Liver (tissue), 9 donors: ENCODE data around the gene INPP5A. TPM values are rescaled to one million over a fixed set of nuclear protein-coding genes. Genes with fewer than 3 reads are reported as not detected.

Experiments
- DNase-seq: peaks from one replicate; pipeline ENCODE4 v3.0.0-alpha.2; 2017; ENCODE audit warnings: low spot score
- H3K27ac ChIP-seq, 2 donors: one replicate each; pipeline ENCODE4 v1.7.0; 2013; ENCODE audit warnings: inconsistent platforms in 2 of 2, low read length in 2 of 2, control low read depth in 1 of 2, low read depth in 1 of 2, mild to moderate bottlenecking in 1 of 2
- H3K27me3 ChIP-seq, 4 donors: one replicate each; pipeline versions ENCODE4 v1.6.1 to v1.7.0; 2013; ENCODE audit warnings: low read length in 3 of 4, inconsistent platforms in 1 of 4, mild to moderate bottlenecking in 1 of 4, moderate library complexity in 1 of 4; ENCODE audit not compliant: control insufficient read depth in 4 of 4, insufficient read depth in 4 of 4
- H3K36me3 ChIP-seq, 4 donors: one replicate each; pipeline versions ENCODE4 v1.6.1 to v1.7.0; 2013; ENCODE audit warnings: low read length in 3 of 4, mild to moderate bottlenecking in 3 of 4, low read depth in 1 of 4, moderate library complexity in 1 of 4; ENCODE audit not compliant: control insufficient read depth in 4 of 4, insufficient read depth in 3 of 4
- H3K4me1 ChIP-seq, 4 donors: one replicate each; pipeline versions ENCODE4 v1.6.1 to v1.7.0; 2013; ENCODE audit warnings: low read length in 3 of 4, mild to moderate bottlenecking in 3 of 4, moderate library complexity in 1 of 4; ENCODE audit not compliant: control insufficient read depth in 4 of 4, insufficient read depth in 4 of 4
- H3K4me3 ChIP-seq, 3 donors: one replicate each; pipeline versions ENCODE4 v1.6.1 to v1.7.0; 2013; ENCODE audit warnings: low read length in 3 of 3, control low read depth in 1 of 3, low read depth in 1 of 3, mild to moderate bottlenecking in 1 of 3
- H3K9ac ChIP-seq, 2 donors: one replicate each; pipeline ENCODE4 v1.7.0; 2013; ENCODE audit warnings: low read length in 2 of 2, mild to moderate bottlenecking in 2 of 2, moderate library complexity in 2 of 2, control low read depth in 1 of 2, low read depth in 1 of 2
- H3K9me3 ChIP-seq, 4 donors: one replicate each; pipeline versions ENCODE4 v1.6.1 to v1.7.0; 2013; ENCODE audit warnings: low read length in 3 of 4; ENCODE audit not compliant: control insufficient read depth in 4 of 4
- EGR1 ChIP-seq, 2 donors: IDR thresholded peaks; 2 replicates each; pipeline ENCODE4 v1.6.1; 2016 to 2018; ENCODE audit warnings: antibody characterized with exemption in 2 of 2, low read depth in 2 of 2
- FOXA1 ChIP-seq: IDR thresholded peaks from 2 replicates; pipeline ENCODE4 v1.6.1; 2016; ENCODE audit warnings: antibody characterized with exemption
- FOXA2 ChIP-seq: IDR thresholded peaks from 2 replicates; pipeline ENCODE4 v1.6.1; 2016; ENCODE audit warnings: antibody characterized with exemption
- GABPA ChIP-seq, 2 donors: IDR thresholded peaks in 1 of 2; conservative IDR thresholded peaks in 1 of 2; 2 replicates each; pipeline ENCODE4 v1.6.1; 2016; ENCODE audit warnings: antibody characterized with exemption in 2 of 2, mild to moderate bottlenecking in 1 of 2, moderate library complexity in 1 of 2
- HNF4A ChIP-seq, 2 donors: conservative IDR thresholded peaks; 2 replicates each; pipeline ENCODE4 v1.6.1; 2016; ENCODE audit warnings: antibody characterized with exemption in 2 of 2, mild to moderate bottlenecking in 2 of 2
- HNF4G ChIP-seq: IDR thresholded peaks from 2 replicates; pipeline ENCODE4 v1.6.1; 2016; ENCODE audit warnings: antibody characterized with exemption
- JUND ChIP-seq, 2 donors: IDR thresholded peaks; 2 replicates each; pipeline ENCODE4 v1.6.1; 2016; ENCODE audit warnings: antibody characterized with exemption in 2 of 2
- NR2F2 ChIP-seq: IDR thresholded peaks from 2 replicates; pipeline ENCODE4 v1.6.1; 2016; ENCODE audit warnings: antibody characterized with exemption
- RAD21 ChIP-seq, 2 donors: IDR thresholded peaks; 2 replicates each; pipeline ENCODE4 v1.6.1; 2016; ENCODE audit warnings: antibody characterized with exemption in 2 of 2, mild to moderate bottlenecking in 2 of 2
- RXRA ChIP-seq, 2 donors: IDR thresholded peaks; 2 replicates each; pipeline ENCODE4 v1.6.1; 2017 to 2018; ENCODE audit warnings: antibody characterized with exemption in 2 of 2, mild to moderate bottlenecking in 1 of 2
- SP1 ChIP-seq: IDR thresholded peaks from 2 replicates; pipeline ENCODE4 v1.6.1; 2018; ENCODE audit warnings: antibody characterized with exemption, mild to moderate bottlenecking
- TAF1 ChIP-seq: conservative IDR thresholded peaks from 2 replicates; pipeline ENCODE4 v1.6.1; 2016; ENCODE audit warnings: antibody characterized with exemption, mild to moderate bottlenecking
- YY1 ChIP-seq: IDR thresholded peaks from 2 replicates; pipeline ENCODE4 v1.6.1; 2016; ENCODE audit warnings: antibody characterized with exemption, mild to moderate bottlenecking
- WGBS: extraction: QIAGEN DNeasy Blood & Tissue Kit; methylation state at CpG from one replicate; pipeline ENCODE4 v1.1.7; 2013; 5-methylcytosine and 5-hydroxymethylcytosine counted together
- polyA plus RNA-seq, 2 donors: library from polyadenylated mRNA; stranded (reverse) in 1 of 2; unstranded in 1 of 2; fragments of 200-250 nt in 1 of 2; fragments of >200 nt in 1 of 2; fragmentation: Nextera tagmentation in 1 of 2; extraction: Ambion mirVana in 1 of 2; gene quantifications; one replicate each; pipeline versions ENCODE4 v1.2.1 to v1.2.3, GENCODE V29; 2013 to 2015
- total RNA-seq, 2 donors: library from RNA; depleted of rRNA; stranded (reverse); fragments of >200 nt; gene quantifications; one replicate each; pipeline ENCODE4 v1.2.3, GENCODE V29; 2014
- TF ChIP-seq, protein P1 (sequence below): IDR thresholded peaks from 2 replicates; pipeline ENCODE4 v1.6.1; 2016; ENCODE audit warnings: antibody characterized with exemption
- TF ChIP-seq, protein P2 (sequence below): IDR thresholded peaks from 2 replicates; pipeline ENCODE4 v1.6.1; 2016; ENCODE audit warnings: antibody characterized with exemption, mild to moderate bottlenecking
- TF ChIP-seq, protein P3 (sequence below): fragments of 150-350 bp; IDR thresholded peaks from 2 replicates; pipeline ENCODE4 v1.5.1; 2017; ENCODE audit warnings: improper control_type of control experiment, low read depth, low read length; ENCODE audit not compliant: missing input control
- TF ChIP-seq, protein P4 (sequence below): IDR thresholded peaks from 2 replicates; pipeline ENCODE4 v1.6.1; 2016; ENCODE audit warnings: antibody characterized with exemption
- TF ChIP-seq, protein P5 (sequence below): IDR thresholded peaks from 2 replicates; pipeline ENCODE4 v1.6.1; 2016; ENCODE audit warnings: antibody characterized with exemption
- donor health status: healthy.
- donor health status: healthy.
- donor health status: healthy.
- donor health status: healthy.
- donor health status: healthy.

The INPP5A gene
- total and polyA plus RNA-seq, 4 donors: 4.3 to 26.5 (median 10.9) TPM

- Histone ChIP-seq H3K27ac (no peak overlapping the region), H3K4me1 (peaks cover 9 to 53% (median 30%) of the 10 kb centered on the region in 4 donors)
- TF ChIP-seq SP1 (no peak), EGR1 (IDR thresholded peaks at IDR 0.05; ENCODE audit: low read depth in 2 of 2) (no peak), YY1 (no peak), JUND (IDR thresholded peaks at IDR 0.05) (no peak), HNF4A (conservative IDR thresholded peaks at IDR 0.05) (no peak), GABPA (IDR thresholded peaks at IDR 0.05 in 1 of 2, conservative IDR thresholded peaks at IDR 0.05 in 1 of 2) (no peak), FOXA1 (no peak), RAD21 (IDR thresholded peaks at IDR 0.05) (no peak), HNF4G (no peak), NR2F2 (no peak), RXRA (IDR thresholded peaks at IDR 0.05) (no peak), TAF1 (no peak), FOXA2 (no peak)
- TF ChIP-seq, protein P1, sequence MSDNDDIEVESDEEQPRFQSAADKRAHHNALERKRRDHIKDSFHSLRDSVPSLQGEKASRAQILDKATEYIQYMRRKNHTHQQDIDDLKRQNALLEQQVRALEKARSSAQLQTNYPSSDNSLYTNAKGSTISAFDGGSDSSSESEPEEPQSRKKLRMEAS: no peak
- TF ChIP-seq, protein P2, sequence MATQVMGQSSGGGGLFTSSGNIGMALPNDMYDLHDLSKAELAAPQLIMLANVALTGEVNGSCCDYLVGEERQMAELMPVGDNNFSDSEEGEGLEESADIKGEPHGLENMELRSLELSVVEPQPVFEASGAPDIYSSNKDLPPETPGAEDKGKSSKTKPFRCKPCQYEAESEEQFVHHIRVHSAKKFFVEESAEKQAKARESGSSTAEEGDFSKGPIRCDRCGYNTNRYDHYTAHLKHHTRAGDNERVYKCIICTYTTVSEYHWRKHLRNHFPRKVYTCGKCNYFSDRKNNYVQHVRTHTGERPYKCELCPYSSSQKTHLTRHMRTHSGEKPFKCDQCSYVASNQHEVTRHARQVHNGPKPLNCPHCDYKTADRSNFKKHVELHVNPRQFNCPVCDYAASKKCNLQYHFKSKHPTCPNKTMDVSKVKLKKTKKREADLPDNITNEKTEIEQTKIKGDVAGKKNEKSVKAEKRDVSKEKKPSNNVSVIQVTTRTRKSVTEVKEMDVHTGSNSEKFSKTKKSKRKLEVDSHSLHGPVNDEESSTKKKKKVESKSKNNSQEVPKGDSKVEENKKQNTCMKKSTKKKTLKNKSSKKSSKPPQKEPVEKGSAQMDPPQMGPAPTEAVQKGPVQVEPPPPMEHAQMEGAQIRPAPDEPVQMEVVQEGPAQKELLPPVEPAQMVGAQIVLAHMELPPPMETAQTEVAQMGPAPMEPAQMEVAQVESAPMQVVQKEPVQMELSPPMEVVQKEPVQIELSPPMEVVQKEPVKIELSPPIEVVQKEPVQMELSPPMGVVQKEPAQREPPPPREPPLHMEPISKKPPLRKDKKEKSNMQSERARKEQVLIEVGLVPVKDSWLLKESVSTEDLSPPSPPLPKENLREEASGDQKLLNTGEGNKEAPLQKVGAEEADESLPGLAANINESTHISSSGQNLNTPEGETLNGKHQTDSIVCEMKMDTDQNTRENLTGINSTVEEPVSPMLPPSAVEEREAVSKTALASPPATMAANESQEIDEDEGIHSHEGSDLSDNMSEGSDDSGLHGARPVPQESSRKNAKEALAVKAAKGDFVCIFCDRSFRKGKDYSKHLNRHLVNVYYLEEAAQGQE: no peak
- TF ChIP-seq, protein P3, sequence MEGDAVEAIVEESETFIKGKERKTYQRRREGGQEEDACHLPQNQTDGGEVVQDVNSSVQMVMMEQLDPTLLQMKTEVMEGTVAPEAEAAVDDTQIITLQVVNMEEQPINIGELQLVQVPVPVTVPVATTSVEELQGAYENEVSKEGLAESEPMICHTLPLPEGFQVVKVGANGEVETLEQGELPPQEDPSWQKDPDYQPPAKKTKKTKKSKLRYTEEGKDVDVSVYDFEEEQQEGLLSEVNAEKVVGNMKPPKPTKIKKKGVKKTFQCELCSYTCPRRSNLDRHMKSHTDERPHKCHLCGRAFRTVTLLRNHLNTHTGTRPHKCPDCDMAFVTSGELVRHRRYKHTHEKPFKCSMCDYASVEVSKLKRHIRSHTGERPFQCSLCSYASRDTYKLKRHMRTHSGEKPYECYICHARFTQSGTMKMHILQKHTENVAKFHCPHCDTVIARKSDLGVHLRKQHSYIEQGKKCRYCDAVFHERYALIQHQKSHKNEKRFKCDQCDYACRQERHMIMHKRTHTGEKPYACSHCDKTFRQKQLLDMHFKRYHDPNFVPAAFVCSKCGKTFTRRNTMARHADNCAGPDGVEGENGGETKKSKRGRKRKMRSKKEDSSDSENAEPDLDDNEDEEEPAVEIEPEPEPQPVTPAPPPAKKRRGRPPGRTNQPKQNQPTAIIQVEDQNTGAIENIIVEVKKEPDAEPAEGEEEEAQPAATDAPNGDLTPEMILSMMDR: no peak
- TF ChIP-seq, protein P4, sequence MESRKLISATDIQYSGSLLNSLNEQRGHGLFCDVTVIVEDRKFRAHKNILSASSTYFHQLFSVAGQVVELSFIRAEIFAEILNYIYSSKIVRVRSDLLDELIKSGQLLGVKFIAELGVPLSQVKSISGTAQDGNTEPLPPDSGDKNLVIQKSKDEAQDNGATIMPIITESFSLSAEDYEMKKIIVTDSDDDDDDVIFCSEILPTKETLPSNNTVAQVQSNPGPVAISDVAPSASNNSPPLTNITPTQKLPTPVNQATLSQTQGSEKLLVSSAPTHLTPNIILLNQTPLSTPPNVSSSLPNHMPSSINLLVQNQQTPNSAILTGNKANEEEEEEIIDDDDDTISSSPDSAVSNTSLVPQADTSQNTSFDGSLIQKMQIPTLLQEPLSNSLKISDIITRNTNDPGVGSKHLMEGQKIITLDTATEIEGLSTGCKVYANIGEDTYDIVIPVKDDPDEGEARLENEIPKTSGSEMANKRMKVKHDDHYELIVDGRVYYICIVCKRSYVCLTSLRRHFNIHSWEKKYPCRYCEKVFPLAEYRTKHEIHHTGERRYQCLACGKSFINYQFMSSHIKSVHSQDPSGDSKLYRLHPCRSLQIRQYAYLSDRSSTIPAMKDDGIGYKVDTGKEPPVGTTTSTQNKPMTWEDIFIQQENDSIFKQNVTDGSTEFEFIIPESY: no peak
- TF ChIP-seq, protein P5, sequence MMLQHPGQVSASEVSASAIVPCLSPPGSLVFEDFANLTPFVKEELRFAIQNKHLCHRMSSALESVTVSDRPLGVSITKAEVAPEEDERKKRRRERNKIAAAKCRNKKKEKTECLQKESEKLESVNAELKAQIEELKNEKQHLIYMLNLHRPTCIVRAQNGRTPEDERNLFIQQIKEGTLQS: no peak
These were observed 45.2 kb downstream of the INPP5A start for GRCh38 chr10:132582771-132583170.

More at GRCh38 chr10:132582771-132583170, 45.2 kb downstream of the INPP5A start:
- H3K4me3 ChIP-seq: no peak overlapping the region
- DNase-seq: no peak
- no peak overlapping the region for H3K9ac ChIP-seq
- no peaks in the 10 kb centered on the region for H3K27me3 ChIP-seq
- H3K36me3 ChIP-seq: no peaks in the 10 kb centered on the region
- WGBS: 97% methylated on average over 5 of the region's 5 CpGs
- H3K9me3 ChIP-seq: no peaks in the 10 kb centered on the region
